CD4-positive, alpha-beta T cell (primary cell): ENCODE results near the gene ADM2. TPM values are rescaled to one million over a fixed set of nuclear protein-coding genes. Genes with fewer than 3 reads are reported as not detected.

Experiments
- ATAC-seq: fragments of 200-7000 bp; cut with Tn5 transposase; one replicate; pipeline ENCODE4 v1.10.0; 2022; ENCODE audit warnings: mild to moderate bottlenecking; ENCODE audit not compliant: poor library complexity
- CTCF ChIA-PET: fragments of 350-600 bp; sonication (Branson Sonifier 250); formaldehyde crosslinking; loops from one replicate; lab custom pipeline; 2021; ENCODE audit warnings: antibody characterized with exemption, inconsistent platforms; lab: Charles Lee
- POLR2A ChIA-PET: fragments of 350-600 bp; sonication (Branson Sonifier 250); formaldehyde crosslinking; loops from one replicate; lab custom pipeline; 2021; ENCODE audit warnings: antibody characterized with exemption, inconsistent platforms; lab: Charles Lee
- DNase-seq, 14 experiments: peaks; one replicate each; pipeline ENCODE4 v3.0.0-alpha.2; 2013 to 2020; ENCODE audit warnings: mixed read lengths in 2 of 14
- H3K27ac ChIP-seq, 2 donors: one replicate each; pipeline versions ENCODE4 v1.5.1 to v1.7.0; 2013; ENCODE audit warnings: low read length in 2 of 2, low read depth in 1 of 2, mild to moderate bottlenecking in 1 of 2
- H3K27me3 ChIP-seq, 2 experiments: 1 replicate in 1 of 2; 2 replicates in 1 of 2; pipeline versions ENCODE4 v1.6.1 to v1.7.0; 2013; ENCODE audit warnings: low read length in 2 of 2, control low read depth in 1 of 2, mild to moderate bottlenecking in 1 of 2, moderate library complexity in 1 of 2; ENCODE audit not compliant: insufficient read depth in 2 of 2, control insufficient read depth in 1 of 2
- H3K36me3 ChIP-seq: one replicate; pipeline ENCODE4 v1.6.1; 2013; ENCODE audit warnings: low read length, control low read depth; ENCODE audit not compliant: insufficient read depth
- H3K4me1 ChIP-seq: one replicate; pipeline ENCODE4 v1.6.1; 2013; ENCODE audit warnings: low read length, control low read depth; ENCODE audit not compliant: insufficient read depth
- H3K4me3 ChIP-seq: one replicate; pipeline ENCODE4 v1.5.1; 2013; ENCODE audit warnings: mild to moderate bottlenecking, low read length, moderate library complexity
- H3K9me3 ChIP-seq, 2 experiments: 1 replicate in 1 of 2; 2 replicates in 1 of 2; pipeline versions ENCODE4 v1.6.1 to v1.7.0; 2013; ENCODE audit warnings: low read length in 2 of 2, mild to moderate bottlenecking in 2 of 2, control low read depth in 1 of 2, moderate library complexity in 1 of 2; ENCODE audit not compliant: control insufficient read depth in 1 of 2, insufficient read depth in 1 of 2
- H3K27ac Mint-ChIP-seq: one replicate; pipeline ENCODE4 v1.8.0; 2020; ENCODE audit warnings: mixed read lengths
- H3K27me3 Mint-ChIP-seq: one replicate; pipeline ENCODE4 v1.8.0; 2021; ENCODE audit warnings: mixed read lengths
- H3K36me3 Mint-ChIP-seq: one replicate; pipeline ENCODE4 v1.8.0; 2021; ENCODE audit warnings: low read depth, mixed read lengths
- H3K4me1 Mint-ChIP-seq: one replicate; pipeline ENCODE4 v1.8.0; 2021; ENCODE audit warnings: low read depth, mixed read lengths
- H3K4me3 Mint-ChIP-seq: one replicate; pipeline ENCODE4 v1.8.0; 2020; ENCODE audit warnings: mild to moderate bottlenecking, mixed read lengths
- H3K9me3 Mint-ChIP-seq: one replicate; pipeline ENCODE4 v1.8.0; 2020; ENCODE audit warnings: mixed read lengths
- intact Hi-C, 2 experiments: fragments of 100-400 bp; cut with DNase I in 1 of 2; cut with micrococcal nuclease in 1 of 2; formaldehyde crosslinking; loops; one replicate each; pipeline versions ENCODE4 v1.15.1 to v1.9.0; 2023 to 2025; cut with DNase I, micrococcal nuclease
- total RNA-seq, 174 experiments: library from RNA in 2 of 174; stranded (reverse) in 2 of 174; gene quantifications; one replicate each; pipeline ENCODE4 v1.2.3 and lab custom pipeline; 2021 to 2026
- TF ChIP-seq, protein P1 (sequence below): fragments of 200-600 bp; IDR thresholded peaks from one replicate; pipeline ENCODE4 v1.8.0; 2022; ENCODE audit warnings: antibody characterized with exemption, mild to moderate bottlenecking

ADM2 gene
- total RNA-seq, 2 experiments from 2014 or later: 1.1 to 1.6 TPM

DNA sequence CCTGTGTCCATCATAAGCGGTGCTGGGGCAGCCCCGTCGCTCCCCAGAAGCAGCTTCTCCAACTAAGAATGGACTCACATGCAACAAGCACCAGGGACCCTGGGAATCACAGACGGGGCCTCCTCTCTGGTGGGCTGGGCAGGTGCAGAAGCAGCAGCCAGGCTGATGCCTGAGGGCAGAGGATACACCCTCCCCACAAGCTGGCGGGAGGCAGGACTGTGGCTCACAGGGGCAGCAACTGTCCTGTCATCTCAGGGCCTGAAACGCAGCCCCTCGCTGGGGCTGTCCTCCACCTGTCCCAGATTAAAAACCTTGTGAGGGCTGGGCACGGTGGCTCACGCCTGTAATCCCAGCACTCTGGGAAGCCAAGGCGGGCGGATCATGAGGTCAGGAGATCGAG is 3.4 kb upstream of the ADM2 start:
- no peaks in the 10 kb centered on the region for H3K27me3 Mint-ChIP-seq
- intact Hi-C loops: loop anchor here in 1 of 2 experiments (2.0 kb wide), 1 partner anchor 29 kb away; the partner anchor contains the start of gene LMF2

DNA sequence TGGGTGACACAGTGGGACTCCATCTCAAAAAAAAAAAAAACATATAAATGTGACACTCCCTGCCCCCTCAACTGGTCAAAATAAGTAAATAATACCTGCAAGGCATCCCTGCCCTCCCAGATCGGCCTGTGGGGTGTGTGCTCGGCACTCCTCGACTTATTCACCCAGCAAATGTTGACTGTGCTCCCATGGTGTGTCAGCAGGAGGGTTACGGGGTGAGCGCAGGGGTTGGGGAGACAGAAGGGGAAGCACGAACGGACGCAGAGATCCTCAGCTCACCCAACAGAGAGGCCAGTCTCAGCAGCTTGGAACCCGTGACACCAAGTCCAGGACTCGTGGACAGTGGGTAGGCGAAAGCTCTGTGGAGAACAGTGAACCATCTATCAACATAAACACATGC is 1.6 kb upstream of the ADM2 start:
- Mint-ChIP-seq H3K27me3 (no peaks in the 10 kb centered on the region), H3K4me1 (peaks cover 11% of the 10 kb centered on the region), H3K27ac (peak overlapping the region; percentile 30), H3K4me3 (peak overlapping the region; percentile 81), H3K9me3 (no peaks in the 10 kb centered on the region), H3K36me3 (no peaks in the 10 kb centered on the region)
- POLR2A ChIA-PET: interaction anchor here (0.7 kb wide), 1 partner anchor 141 kb away, joined by 3 read pairs; no protein-coding TSS in a partner anchor
- H3K27ac ChIP-seq: no peak overlapping the region
- TF ChIP-seq, protein P1, sequence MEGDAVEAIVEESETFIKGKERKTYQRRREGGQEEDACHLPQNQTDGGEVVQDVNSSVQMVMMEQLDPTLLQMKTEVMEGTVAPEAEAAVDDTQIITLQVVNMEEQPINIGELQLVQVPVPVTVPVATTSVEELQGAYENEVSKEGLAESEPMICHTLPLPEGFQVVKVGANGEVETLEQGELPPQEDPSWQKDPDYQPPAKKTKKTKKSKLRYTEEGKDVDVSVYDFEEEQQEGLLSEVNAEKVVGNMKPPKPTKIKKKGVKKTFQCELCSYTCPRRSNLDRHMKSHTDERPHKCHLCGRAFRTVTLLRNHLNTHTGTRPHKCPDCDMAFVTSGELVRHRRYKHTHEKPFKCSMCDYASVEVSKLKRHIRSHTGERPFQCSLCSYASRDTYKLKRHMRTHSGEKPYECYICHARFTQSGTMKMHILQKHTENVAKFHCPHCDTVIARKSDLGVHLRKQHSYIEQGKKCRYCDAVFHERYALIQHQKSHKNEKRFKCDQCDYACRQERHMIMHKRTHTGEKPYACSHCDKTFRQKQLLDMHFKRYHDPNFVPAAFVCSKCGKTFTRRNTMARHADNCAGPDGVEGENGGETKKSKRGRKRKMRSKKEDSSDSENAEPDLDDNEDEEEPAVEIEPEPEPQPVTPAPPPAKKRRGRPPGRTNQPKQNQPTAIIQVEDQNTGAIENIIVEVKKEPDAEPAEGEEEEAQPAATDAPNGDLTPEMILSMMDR: no peak
- intact Hi-C loops: no loop called here
- ATAC-seq (no peak), DNase-seq (no peak)
- CTCF ChIA-PET: interaction anchor here (1.0 to 2.4 kb wide), 4 partner anchors 18 to 83 kb away, joined by 3 to 7 read pairs (median 4); partner anchors contain the start of genes SCO2 and SYCE3
- no peak overlapping the region for H3K4me3 ChIP-seq
- H3K4me1 ChIP-seq: peaks cover 24% of the 10 kb centered on the region
- no peaks in the 10 kb centered on the region for H3K9me3 ChIP-seq
- H3K27me3 ChIP-seq: peaks cover 0 to 2% of the 10 kb centered on the region in 2 experiments
- H3K36me3 ChIP-seq: no peaks in the 10 kb centered on the region

More for the DNA sequence above, 3.4 kb upstream of the ADM2 start:
- Mint-ChIP-seq H3K36me3 (peaks cover 11% of the 10 kb centered on the region), H3K4me1 (peaks cover 24% of the 10 kb centered on the region), H3K4me3 (peak overlapping the region; percentile 76), H3K9me3 (no peaks in the 10 kb centered on the region), H3K27ac (no peak overlapping the region)
- ATAC-seq (no peak), DNase-seq (no peak)
- H3K27ac ChIP-seq: no peak overlapping the region
- TF ChIP-seq, protein P1: no peak
- H3K27me3 ChIP-seq: peaks cover 0 to 2% of the 10 kb centered on the region in 2 experiments
- H3K4me1 ChIP-seq: peaks cover 37% of the 10 kb centered on the region
- H3K9me3 ChIP-seq: no peaks in the 10 kb centered on the region
- ChIA-PET POLR2A (no interaction called here), CTCF (no interaction called here)
- no peak overlapping the region for H3K4me3 ChIP-seq
- H3K36me3 ChIP-seq: no peaks in the 10 kb centered on the region

GRCh38 chr22:50481045-50481439 is 301 bp upstream of the ADM2 start:
- no peak overlapping the region for H3K27ac Mint-ChIP-seq
- CTCF ChIA-PET: interaction anchor here (1.0 to 2.4 kb wide), 3 partner anchors 17 to 82 kb away, joined by 3 to 7 read pairs (median 3); partner anchors contain the start of gene SYCE3
- H3K4me3 Mint-ChIP-seq: peak overlapping the region; percentile 81

More at GRCh38 chr22:50481045-50481439, 301 bp upstream of the ADM2 start:
- H3K36me3 ChIP-seq: no peaks in the 10 kb centered on the region
- H3K4me3 ChIP-seq: peak overlapping the region; percentile 19
- DNase-seq (no peak), ATAC-seq (no peak)
- peaks cover 0 to 2% of the 10 kb centered on the region in 2 experiments for H3K27me3 ChIP-seq
- peaks cover 9% of the 10 kb centered on the region for H3K4me1 Mint-ChIP-seq
- H3K9me3 Mint-ChIP-seq: no peaks in the 10 kb centered on the region
- no peaks in the 10 kb centered on the region for H3K27me3 Mint-ChIP-seq
- H3K27ac ChIP-seq: no peak overlapping the region
- no peaks in the 10 kb centered on the region for H3K9me3 ChIP-seq
- POLR2A ChIA-PET: interaction anchor here (1.0 to 2.0 kb wide), 3 partner anchors 11 to 45 kb away, joined by 3 to 8 read pairs (median 5); partner anchors contain the start of genes LMF2 and NCAPH2
- peaks cover 16% of the 10 kb centered on the region for H3K4me1 ChIP-seq
- TF ChIP-seq, protein P1: no peak
- no peaks in the 10 kb centered on the region for H3K36me3 Mint-ChIP-seq
- intact Hi-C loops: no loop called here
